ENCODE results near the gene DAO. TPM values are rescaled to one million over a fixed set of nuclear protein-coding genes. Genes with fewer than 3 reads are reported as not detected.

DAO gene
- not detected for polyA plus RNA-seq

- 73% methylated on average over 16 of the region's 16 CpGs for WGBS, 2 donors
- H3K4me3 ChIP-seq (ENCODE audit: low read depth in 1 of 2, low read length in 2 of 2) = no peak within 1 kb of the TSS
- no peak within 1 kb of the TSS for H3K27ac ChIP-seq (ENCODE audit: low read depth in 2 of 2, low read length in 1 of 2)
- H3K4me1 ChIP-seq (ENCODE audit: control insufficient read depth in 2 of 2, insufficient read depth in 2 of 2, low read length in 1 of 2) = no peaks in the 10 kb centered on the region
- H3K9me3 ChIP-seq (ENCODE audit: control insufficient read depth in 2 of 2, insufficient read depth in 1 of 2, low read depth in 1 of 2, low read length in 1 of 2) = no peaks in the 10 kb centered on the region
- no peaks in the 10 kb centered on the region for H3K27me3 ChIP-seq (ENCODE audit: control insufficient read depth in 1 of 2, insufficient read depth in 2 of 2, low read length in 2 of 2)
- no peaks in the 10 kb centered on the region for H3K36me3 ChIP-seq (ENCODE audit: control insufficient read depth in 2 of 2, insufficient read depth in 2 of 2, low read length in 1 of 2)
Measured at GRCh38 chr12:108879615-108880254, at the start of gene DAO. Gene DAO, plus strand, starts transcription at chr12:108880092. Its CDS starts 4,915 bp downstream, at chr12:108885007.

- Histone ChIP-seq H3K9me3 (ENCODE audit: control insufficient read depth in 2 of 2, insufficient read depth in 1 of 2, low read depth in 1 of 2, low read length in 1 of 2) (no peaks in the 10 kb centered on the region), H3K36me3 (ENCODE audit: control insufficient read depth in 2 of 2, insufficient read depth in 2 of 2, low read length in 1 of 2) (peaks cover 4 to 13% of the 10 kb centered on the region in 2 donors), H3K4me1 (ENCODE audit: control insufficient read depth in 2 of 2, insufficient read depth in 2 of 2, low read length in 1 of 2) (peaks cover 9 to 10% of the 10 kb centered on the region in 2 donors), H3K4me3 (ENCODE audit: low read depth in 1 of 2, low read length in 2 of 2) (no peak overlapping the region), H3K27ac (ENCODE audit: low read depth in 2 of 2, low read length in 1 of 2) (peak overlapping the region in 1 of 2 donors; percentile 57), H3K27me3 (ENCODE audit: control insufficient read depth in 1 of 2, insufficient read depth in 2 of 2, low read length in 2 of 2) (no peaks in the 10 kb centered on the region)
- WGBS, 2 donors = 86 to 87% methylated on average over 11 of the region's 11 CpGs
Measured at GRCh38 chr12:108831309-108831991, 48.4 kb upstream of the DAO start.

- H3K27me3 ChIP-seq (ENCODE audit: control insufficient read depth in 1 of 2, insufficient read depth in 2 of 2, low read length in 2 of 2) = no peaks in the 10 kb centered on the region
- WGBS, 2 donors = 78 to 83% methylated on average over 6 of the region's 6 CpGs
- peak overlapping the region in 1 of 2 donors; percentile 81 for H3K27ac ChIP-seq (ENCODE audit: low read depth in 2 of 2, low read length in 1 of 2)
- peaks cover 4 to 13% of the 10 kb centered on the region in 2 donors for H3K36me3 ChIP-seq (ENCODE audit: control insufficient read depth in 2 of 2, insufficient read depth in 2 of 2, low read length in 1 of 2)
- H3K4me3 ChIP-seq (ENCODE audit: low read depth in 1 of 2, low read length in 2 of 2) = no peak overlapping the region
- no peaks in the 10 kb centered on the region for H3K9me3 ChIP-seq (ENCODE audit: control insufficient read depth in 2 of 2, insufficient read depth in 1 of 2, low read depth in 1 of 2, low read length in 1 of 2)
- peaks cover 9 to 10% of the 10 kb centered on the region in 2 donors for H3K4me1 ChIP-seq (ENCODE audit: control insufficient read depth in 2 of 2, insufficient read depth in 2 of 2, low read length in 1 of 2)
Measured at GRCh38 chr12:108832208-108832607, 47.7 kb upstream of the DAO start.

- no peaks in the 10 kb centered on the region for H3K9me3 ChIP-seq (ENCODE audit: control insufficient read depth in 2 of 2, insufficient read depth in 1 of 2, low read depth in 1 of 2, low read length in 1 of 2)
- 25 to 42% methylated on average over 10 of the region's 10 CpGs for WGBS, 2 donors
- no peak overlapping the region for H3K4me3 ChIP-seq (ENCODE audit: low read depth in 1 of 2, low read length in 2 of 2)
- H3K27ac ChIP-seq (ENCODE audit: low read depth in 2 of 2, low read length in 1 of 2) = peak overlapping the region; percentile 79 to 81
- peaks cover 9 to 10% of the 10 kb centered on the region in 2 donors for H3K4me1 ChIP-seq (ENCODE audit: control insufficient read depth in 2 of 2, insufficient read depth in 2 of 2, low read length in 1 of 2)
- H3K36me3 ChIP-seq (ENCODE audit: control insufficient read depth in 2 of 2, insufficient read depth in 2 of 2, low read length in 1 of 2) = peaks cover 4 to 13% of the 10 kb centered on the region in 2 donors
- no peaks in the 10 kb centered on the region for H3K27me3 ChIP-seq (ENCODE audit: control insufficient read depth in 1 of 2, insufficient read depth in 2 of 2, low read length in 2 of 2)
Measured at GRCh38 chr12:108832730-108833354, 47.0 kb upstream of the DAO start.

- H3K9me3 ChIP-seq (ENCODE audit: control insufficient read depth in 2 of 2, insufficient read depth in 1 of 2, low read depth in 1 of 2, low read length in 1 of 2) = no peaks in the 10 kb centered on the region
- H3K27ac ChIP-seq (ENCODE audit: low read depth in 2 of 2, low read length in 1 of 2) = peak overlapping the region; percentile 79 to 81
- H3K27me3 ChIP-seq (ENCODE audit: control insufficient read depth in 1 of 2, insufficient read depth in 2 of 2, low read length in 2 of 2) = no peaks in the 10 kb centered on the region
- no peak overlapping the region for H3K4me3 ChIP-seq (ENCODE audit: low read depth in 1 of 2, low read length in 2 of 2)
- 25 to 51% methylated on average over 9 of the region's 9 CpGs for WGBS, 2 donors
- H3K4me1 ChIP-seq (ENCODE audit: control insufficient read depth in 2 of 2, insufficient read depth in 2 of 2, low read length in 1 of 2) = peaks cover 9 to 12% of the 10 kb centered on the region in 2 donors
- H3K36me3 ChIP-seq (ENCODE audit: control insufficient read depth in 2 of 2, insufficient read depth in 2 of 2, low read length in 1 of 2) = peaks cover 4 to 13% of the 10 kb centered on the region in 2 donors
Measured at GRCh38 chr12:108833355-108833733, 46.5 kb upstream of the DAO start.

- Histone ChIP-seq H3K27ac (ENCODE audit: low read depth in 2 of 2, low read length in 1 of 2) (peak overlapping the region; percentile 79 to 81), H3K4me3 (ENCODE audit: low read depth in 1 of 2, low read length in 2 of 2) (no peak overlapping the region), H3K4me1 (ENCODE audit: control insufficient read depth in 2 of 2, insufficient read depth in 2 of 2, low read length in 1 of 2) (peaks cover 9 to 12% of the 10 kb centered on the region in 2 donors), H3K27me3 (ENCODE audit: control insufficient read depth in 1 of 2, insufficient read depth in 2 of 2, low read length in 2 of 2) (no peaks in the 10 kb centered on the region), H3K9me3 (ENCODE audit: control insufficient read depth in 2 of 2, insufficient read depth in 1 of 2, low read depth in 1 of 2, low read length in 1 of 2) (no peaks in the 10 kb centered on the region), H3K36me3 (ENCODE audit: control insufficient read depth in 2 of 2, insufficient read depth in 2 of 2, low read length in 1 of 2) (peaks cover 4 to 13% of the 10 kb centered on the region in 2 donors)
- 61 to 68% methylated on average over 12 of the region's 12 CpGs for WGBS, 2 donors
Measured at GRCh38 chr12:108833757-108834472, 46.0 kb upstream of the DAO start.

GRCh38 chr12:108835860-108836634 lies 43.8 kb upstream of the DAO start:
- Histone ChIP-seq H3K36me3 (ENCODE audit: control insufficient read depth in 2 of 2, insufficient read depth in 2 of 2, low read length in 1 of 2) (peaks cover 4 to 7% of the 10 kb centered on the region in 2 donors), H3K27me3 (ENCODE audit: control insufficient read depth in 1 of 2, insufficient read depth in 2 of 2, low read length in 2 of 2) (no peaks in the 10 kb centered on the region), H3K4me3 (ENCODE audit: low read depth in 1 of 2, low read length in 2 of 2) (no peak overlapping the region), H3K9me3 (ENCODE audit: control insufficient read depth in 2 of 2, insufficient read depth in 1 of 2, low read depth in 1 of 2, low read length in 1 of 2) (no peaks in the 10 kb centered on the region), H3K27ac (ENCODE audit: low read depth in 2 of 2, low read length in 1 of 2) (no peak overlapping the region), H3K4me1 (ENCODE audit: control insufficient read depth in 2 of 2, insufficient read depth in 2 of 2, low read length in 1 of 2) (peaks cover 17 to 22% of the 10 kb centered on the region in 2 donors)
- WGBS, 2 donors = 82 to 88% methylated on average over 7 of the region's 7 CpGs

GRCh38 chr12:108837239-108837638 lies 42.7 kb upstream of the DAO start:
- Histone ChIP-seq H3K4me1 (ENCODE audit: control insufficient read depth in 2 of 2, insufficient read depth in 2 of 2, low read length in 1 of 2) (peaks cover 17 to 22% of the 10 kb centered on the region in 2 donors), H3K27ac (ENCODE audit: low read depth in 2 of 2, low read length in 1 of 2) (peak overlapping the region in 1 of 2 donors; percentile 35)

GRCh38 chr12:108837680-108838079 lies 42.2 kb upstream of the DAO start:
- 89 to 90% methylated on average over 7 of the region's 7 CpGs for WGBS, 2 donors
- Histone ChIP-seq H3K36me3 (ENCODE audit: control insufficient read depth in 2 of 2, insufficient read depth in 2 of 2, low read length in 1 of 2) (peaks cover 3 to 4% of the 10 kb centered on the region in 2 donors), H3K4me3 (ENCODE audit: low read depth in 1 of 2, low read length in 2 of 2) (no peak overlapping the region), H3K9me3 (ENCODE audit: control insufficient read depth in 2 of 2, insufficient read depth in 1 of 2, low read depth in 1 of 2, low read length in 1 of 2) (no peaks in the 10 kb centered on the region), H3K27me3 (ENCODE audit: control insufficient read depth in 1 of 2, insufficient read depth in 2 of 2, low read length in 2 of 2) (no peaks in the 10 kb centered on the region), H3K4me1 (ENCODE audit: control insufficient read depth in 2 of 2, insufficient read depth in 2 of 2, low read length in 1 of 2) (peaks cover 17 to 24% of the 10 kb centered on the region in 2 donors), H3K27ac (ENCODE audit: low read depth in 2 of 2, low read length in 1 of 2) (peak overlapping the region; percentile 78 to 94)

More at GRCh38 chr12:108837239-108837638, 42.7 kb upstream of the DAO start:
- Histone ChIP-seq H3K4me3 (ENCODE audit: low read depth in 1 of 2, low read length in 2 of 2) (no peak overlapping the region), H3K9me3 (ENCODE audit: control insufficient read depth in 2 of 2, insufficient read depth in 1 of 2, low read depth in 1 of 2, low read length in 1 of 2) (no peaks in the 10 kb centered on the region), H3K27me3 (ENCODE audit: control insufficient read depth in 1 of 2, insufficient read depth in 2 of 2, low read length in 2 of 2) (no peaks in the 10 kb centered on the region), H3K36me3 (ENCODE audit: control insufficient read depth in 2 of 2, insufficient read depth in 2 of 2, low read length in 1 of 2) (peaks cover 3 to 4% of the 10 kb centered on the region in 2 donors)
- 89 to 92% methylated on average over 8 of the region's 8 CpGs for WGBS, 2 donors
